Pons (tissue), 1 donor: ENCODE data around the gene RAB9B.

ENCODE experiments used
- DNase-seq: peaks from one replicate; pipeline ENCODE4 v3.0.0-alpha.2; 2016; ENCODE audit warnings: low spot score

RAB9B gene

DNA sequence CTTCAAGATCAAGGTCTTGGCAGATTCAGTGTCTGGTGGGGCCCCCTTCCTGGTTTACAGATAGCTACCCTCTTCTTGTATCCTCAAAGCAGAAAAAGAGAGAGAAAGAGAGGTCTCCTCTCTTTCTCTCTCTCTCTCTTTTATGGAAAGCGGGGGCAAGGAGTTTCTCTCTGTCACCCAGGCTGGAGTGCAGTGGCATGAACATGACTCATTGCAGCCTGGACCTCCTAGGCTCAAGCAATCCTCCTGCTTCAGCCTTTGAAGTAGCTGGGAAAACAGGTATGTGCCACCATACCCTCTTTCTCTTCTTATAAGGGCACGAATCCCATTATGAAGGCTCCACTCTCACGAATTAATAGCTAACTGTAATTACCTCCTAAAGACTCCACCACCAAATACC, 20.2 kb downstream of the RAB9B start:
- DNase-seq = no peak

DNA sequence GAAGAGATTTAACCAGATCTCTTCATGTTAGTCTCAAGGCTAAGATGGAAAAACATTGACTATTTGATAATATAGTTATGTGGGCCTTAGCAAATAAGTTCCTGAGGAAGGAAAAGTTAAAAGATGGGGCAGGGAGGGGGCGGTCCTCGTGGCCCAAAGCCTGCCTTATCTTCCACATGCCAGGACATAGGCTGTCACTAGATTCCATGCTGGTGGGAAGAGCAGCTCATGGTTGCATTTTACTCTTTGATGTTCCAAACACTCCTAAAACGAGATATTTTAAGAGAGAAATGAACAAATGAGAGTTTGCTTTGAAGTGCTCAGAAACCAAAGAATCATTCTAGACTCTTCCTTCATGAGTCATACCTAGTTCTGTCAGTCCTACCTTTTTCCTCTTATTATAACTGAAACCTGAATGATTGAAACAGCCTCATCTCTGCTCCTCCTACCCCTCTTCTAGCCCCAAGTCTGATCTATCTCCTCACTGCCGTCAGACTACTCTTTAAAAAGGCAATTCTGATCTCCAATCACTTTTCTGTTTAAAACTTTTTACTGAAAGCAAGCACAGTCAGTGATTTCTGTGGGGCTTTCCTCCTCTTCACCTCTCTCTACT, 25.1 kb downstream of the RAB9B start:
- DNase-seq = no peak

DNA sequence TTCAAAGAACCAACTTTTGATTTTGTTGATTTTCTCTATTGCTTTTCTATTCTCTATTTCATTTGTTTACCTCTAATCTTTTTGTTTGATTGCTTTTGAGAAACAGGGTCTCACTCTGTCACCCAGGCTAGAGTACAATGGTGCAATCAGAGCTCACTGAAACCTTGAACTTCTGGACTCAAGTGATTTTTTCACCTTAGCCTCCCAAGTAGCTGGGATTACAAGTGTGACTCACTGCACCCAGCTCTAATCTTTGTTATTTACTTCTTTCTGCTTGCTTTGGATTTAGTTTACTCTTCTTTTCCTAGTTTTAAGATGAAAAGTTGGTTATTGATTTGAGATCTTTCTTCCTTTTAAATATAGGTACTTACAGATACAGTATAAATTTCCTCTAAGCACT, 26.2 kb downstream of the RAB9B start:
- no peak for DNase-seq

DNA sequence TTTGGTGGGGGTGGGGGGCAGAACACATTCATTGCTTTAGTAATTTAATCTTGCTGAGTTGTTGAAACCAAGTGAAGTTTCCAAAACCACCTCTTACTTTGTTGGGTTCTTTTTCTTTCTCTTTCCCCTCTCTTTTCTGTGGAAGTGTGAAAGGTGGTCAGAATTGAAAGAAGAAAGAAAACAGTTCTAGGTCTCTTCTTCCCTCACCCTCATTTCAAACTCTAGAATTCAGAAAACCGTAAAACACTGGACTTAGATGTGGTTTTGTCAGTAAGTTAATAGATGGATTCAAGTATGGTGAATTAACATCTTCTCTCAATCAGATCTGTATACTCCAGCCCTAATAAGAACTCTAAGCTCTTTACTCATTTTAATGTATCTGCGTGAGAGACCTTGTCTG, 31.7 kb downstream of the RAB9B start:
- DNase-seq = no peak

DNA sequence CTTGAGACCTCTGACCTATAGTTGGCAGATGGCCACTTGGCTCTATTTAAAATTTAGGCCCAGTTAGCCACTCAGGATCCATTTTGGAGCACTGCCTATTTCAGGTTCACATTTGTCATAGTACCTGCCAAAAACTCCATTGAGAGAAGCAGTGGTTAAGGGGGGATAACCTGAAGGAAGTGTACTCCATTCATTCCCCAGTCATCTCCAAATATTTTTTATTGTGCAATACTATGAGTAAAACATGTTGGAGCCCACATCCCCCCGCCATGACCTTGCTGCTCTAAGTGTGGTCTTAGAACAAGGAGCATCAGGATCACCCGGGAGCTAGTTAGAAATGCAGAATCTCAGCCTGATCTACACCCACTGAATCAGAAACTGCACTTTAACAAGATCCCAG, 34.4 kb downstream of the RAB9B start:
- no peak for DNase-seq

DNA sequence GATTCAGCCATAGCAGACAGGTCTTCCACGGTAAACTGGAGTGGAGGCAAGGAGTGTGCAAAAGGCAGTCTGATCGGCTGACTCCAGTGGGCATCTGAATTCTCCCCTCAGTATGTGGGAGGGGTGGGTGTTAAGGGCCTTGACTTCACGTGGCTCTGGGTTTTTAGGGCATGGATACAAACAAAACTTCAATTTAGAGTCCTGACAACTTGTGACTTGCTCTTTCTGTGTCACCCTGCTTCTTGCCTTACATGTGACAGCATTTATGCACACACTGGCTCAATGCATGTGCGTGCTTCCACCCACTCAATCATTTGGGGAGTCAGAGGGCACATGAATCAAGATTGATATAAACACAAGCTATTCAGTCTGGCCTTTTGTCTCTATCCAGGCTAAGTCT, 37.9 kb downstream of the RAB9B start:
- peak; percentile 29 for DNase-seq

DNA sequence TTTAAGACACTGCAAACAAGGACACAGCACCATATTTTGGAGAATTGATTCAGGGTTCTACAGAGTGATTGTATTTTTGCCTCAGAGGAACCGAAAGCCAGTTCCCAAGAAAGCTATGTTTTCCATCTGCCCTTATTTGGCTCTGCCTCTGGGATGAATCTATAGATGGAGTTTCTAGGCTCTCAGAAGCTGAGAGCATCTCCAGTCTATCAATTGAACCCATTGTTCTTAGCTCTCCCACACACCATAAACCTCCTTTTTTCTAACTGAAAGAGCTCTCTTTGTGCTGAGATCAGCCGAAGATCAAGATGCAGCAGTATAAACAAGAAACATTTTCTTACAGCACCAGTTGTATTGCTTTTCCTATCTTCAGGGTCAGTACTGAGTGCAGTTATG, 38.5 kb downstream of the RAB9B start:
- peak; percentile 87 for DNase-seq

DNA sequence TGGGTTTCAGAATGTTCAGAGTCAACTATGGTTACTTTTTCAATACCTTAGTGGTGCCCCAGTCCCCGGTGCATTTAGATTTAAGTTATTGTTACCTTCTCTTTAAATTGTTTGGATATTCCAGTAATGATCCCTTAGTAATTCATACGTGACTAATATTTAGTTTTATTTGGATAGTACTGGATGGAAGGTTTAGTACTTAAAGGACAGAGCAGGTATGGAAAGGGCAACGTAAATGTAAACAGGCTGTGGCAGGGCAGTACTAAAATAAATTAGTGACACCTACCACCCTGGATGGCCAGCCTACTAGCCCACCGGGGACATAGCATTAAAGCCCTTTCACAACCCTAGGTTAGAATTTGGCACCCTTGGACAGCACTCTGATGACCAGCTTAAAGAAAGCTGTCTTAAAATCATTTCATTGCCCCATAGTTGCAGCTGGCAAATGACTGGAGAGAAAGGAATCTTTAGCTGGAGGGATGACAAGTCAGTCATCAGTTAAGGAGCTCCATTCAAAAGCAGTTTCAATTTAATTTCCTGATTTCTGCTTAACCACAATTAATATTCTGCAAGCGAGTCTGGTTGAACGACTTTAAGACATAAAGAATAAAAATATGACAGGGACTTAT, 39.0 kb downstream of the RAB9B start:
- no peak for DNase-seq

DNA sequence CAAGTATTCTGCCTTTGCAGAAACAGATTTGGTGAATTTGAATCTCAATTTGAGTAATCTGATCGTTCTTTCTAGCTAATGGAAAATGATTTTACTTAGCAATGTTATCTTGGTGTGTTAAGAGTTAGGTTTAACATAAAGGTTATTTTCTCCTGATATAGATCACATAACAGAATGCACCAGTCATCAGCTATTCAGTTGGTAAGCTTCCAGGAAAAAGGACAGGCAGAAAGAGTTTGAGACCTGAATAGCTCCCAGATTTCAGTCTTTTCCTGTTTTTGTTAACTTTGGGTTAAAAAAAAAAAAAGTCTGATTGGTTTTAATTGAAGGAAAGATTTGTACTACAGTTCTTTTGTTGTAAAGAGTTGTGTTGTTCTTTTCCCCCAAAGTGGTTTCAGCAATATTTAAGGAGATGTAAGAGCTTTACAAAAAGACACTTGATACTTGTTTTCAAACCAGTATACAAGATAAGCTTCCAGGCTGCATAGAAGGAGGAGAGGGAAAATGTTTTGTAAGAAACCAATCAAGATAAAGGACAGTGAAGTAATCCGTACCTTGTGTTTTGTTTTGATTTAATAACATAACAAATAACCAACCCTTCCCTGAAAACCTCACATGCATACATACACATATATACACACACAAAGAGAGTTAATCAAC, 40.1 kb downstream of the RAB9B start:
- DNase-seq = peak; percentile 13

DNA sequence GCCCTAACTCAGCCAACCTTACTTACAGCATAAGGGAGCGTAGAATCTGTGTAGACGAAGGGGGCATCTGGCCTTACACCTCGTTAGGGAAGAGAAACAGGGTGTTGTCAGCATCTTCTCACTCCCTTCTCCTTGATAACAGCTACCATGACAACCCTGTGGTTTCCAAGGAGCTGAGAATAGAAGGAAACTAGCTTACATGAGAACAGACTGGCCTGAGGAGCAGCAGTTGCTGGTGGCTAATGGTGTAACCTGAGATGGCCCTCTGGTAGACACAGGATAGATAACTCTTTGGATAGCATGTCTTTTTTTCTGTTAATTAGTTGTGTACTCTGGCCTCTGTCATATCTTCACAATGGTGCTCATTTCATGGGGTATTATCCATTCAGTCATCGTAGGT, 40.8 kb downstream of the RAB9B start:
- DNase-seq = peak; percentile 27

DNA sequence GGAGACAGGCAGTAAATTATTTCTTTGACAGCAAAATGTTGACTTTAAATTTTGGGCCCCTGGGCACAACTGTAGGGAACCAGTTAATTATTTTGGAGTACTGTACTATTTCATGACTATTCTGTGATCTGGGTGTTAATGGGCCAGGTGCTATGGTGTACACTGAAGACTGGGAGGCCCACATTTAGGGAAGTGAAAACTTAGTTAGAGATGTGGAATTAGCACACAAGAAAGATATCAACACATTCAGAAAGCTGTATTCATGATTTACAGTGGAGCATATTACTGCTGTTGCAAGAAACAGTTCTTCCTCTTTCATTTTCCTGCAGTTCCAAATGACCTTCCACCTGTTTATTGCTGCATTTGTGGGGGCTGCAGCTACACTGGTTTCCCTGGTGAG, 43.1 kb downstream of the RAB9B start:
- DNase-seq = no peak

DNA sequence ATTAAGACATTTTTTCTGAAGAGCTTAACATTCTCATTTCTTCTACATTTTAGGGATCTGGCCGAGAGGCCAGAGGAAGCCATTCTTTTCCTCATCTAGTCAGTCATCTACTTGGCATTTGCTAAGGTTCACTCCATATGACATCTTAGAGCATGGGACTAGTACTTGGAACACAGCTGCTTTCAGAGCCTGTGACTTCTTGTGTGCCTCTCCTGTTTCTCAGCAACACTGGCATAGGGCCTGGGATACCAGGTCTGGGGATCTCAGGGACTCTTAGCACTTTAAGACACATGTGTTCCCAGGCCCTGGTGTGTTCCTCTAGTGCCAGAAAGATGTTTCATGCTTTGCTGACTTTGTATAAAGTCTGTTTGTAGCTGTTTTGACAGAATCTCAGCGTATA, 48.1 kb downstream of the RAB9B start:
- DNase-seq = peak; percentile 46

DNA sequence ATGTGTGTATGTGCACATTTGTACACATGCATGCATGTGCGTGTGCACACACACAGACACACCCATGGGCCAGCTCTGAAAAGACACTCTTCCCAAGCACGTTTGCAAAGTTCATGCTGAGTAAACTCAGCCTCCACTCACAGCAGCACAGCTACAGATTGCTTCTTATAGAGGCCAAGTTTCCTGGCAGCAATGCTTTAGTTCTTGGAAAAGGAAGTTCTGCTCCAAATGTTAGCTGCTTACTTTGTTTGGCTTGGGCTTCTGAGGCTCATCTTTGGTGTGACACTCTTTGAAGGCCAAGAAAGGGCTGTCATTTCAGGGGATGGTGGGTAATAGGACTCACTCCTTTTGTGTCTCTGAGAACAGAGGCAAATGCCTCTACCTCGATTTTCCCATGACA, 48.9 kb downstream of the RAB9B start:
- DNase-seq = peak; percentile 46

DNA sequence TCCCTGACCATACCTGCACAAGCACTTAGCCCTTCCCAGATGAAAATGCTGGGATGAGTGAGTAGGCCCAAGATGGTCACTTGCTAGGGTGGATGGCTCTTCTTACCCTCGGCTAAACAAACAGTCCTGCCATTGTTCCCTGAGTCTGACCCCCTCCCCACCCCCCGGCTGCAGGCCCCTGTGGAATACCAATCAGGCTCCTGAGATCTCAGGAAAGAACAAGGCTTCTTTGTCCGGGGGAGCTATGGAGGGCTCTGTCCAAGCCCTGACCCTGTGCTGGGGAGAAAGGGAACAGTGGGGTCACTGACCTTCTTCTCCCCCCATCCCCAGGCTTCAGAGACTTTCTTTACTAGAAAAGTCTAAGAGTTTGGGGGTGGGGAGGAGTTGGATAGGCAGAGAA, 49.4 kb downstream of the RAB9B start:
- peak; percentile 82 for DNase-seq

DNA sequence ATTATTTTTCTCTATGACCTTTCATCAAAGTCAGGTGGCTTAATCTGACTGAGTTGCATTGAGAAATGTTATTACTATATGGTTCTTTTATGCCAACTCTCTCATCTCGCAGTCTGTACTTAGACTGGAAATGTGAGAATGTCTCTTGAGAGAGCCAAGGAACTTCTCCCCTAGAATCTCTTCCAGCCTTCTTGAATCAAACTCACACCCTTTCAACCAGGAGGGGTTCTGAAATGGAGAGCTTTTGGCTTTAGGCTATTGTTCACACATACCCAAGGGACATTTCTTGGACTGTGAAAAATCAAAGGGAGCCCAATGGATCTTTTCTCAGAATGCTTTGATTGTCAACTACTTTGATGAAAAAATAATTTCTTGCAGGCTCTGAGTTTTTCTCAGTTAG, 50.4 kb downstream of the RAB9B start:
- DNase-seq = no peak

DNA sequence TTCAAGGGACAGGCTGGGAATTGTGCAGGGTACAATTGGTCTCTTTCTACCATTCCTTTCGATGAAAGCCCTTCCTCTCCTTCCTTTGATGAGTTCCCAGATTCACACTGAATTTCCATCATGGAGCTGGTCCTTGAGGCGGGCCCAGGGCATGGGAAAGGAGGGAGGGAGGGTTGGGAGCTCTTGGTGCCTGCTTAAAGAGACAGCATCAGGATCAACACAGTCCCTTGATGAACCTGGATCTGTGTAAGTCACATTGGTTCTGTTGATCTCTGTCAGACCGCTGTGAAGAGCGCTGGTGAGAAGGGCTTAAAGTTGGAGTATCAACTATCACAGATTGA, 51.0 kb downstream of the RAB9B start:
- DNase-seq = no peak

DNA sequence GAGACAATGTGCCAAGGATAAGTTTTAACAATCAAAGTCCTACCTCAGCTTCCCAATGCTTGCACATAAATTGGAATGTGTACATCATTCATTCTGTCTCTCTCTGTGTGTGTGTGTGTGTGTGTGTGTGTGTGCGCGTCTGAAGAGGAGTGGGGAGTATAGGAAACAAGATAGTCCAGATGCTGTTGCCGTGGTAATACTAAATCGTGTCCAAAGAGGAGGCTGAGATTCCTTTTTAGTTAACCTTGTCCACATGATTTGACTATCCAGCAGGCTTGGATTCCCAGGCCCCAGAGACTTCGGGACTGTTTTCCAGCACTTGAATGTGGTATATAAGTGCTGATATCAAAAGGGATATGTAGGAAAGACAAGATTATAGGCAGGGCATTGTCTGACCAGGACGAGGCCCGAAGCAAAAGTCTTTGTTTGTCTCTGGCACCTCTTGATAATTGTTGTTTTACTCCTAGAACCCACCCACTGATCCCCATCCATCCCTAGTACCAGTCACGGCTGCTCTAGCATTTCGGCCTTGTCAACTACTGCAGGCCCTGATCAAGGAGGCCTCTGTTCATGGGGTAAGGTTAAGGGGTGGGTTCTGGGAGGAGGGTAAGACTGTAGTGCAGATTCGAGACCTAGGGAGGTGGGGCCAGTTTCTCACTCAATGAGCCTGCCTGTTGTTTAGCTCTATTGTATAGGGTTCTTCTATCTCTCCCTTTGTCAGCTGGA, 51.6 kb downstream of the RAB9B start:
- peak; percentile 95 for DNase-seq

DNA sequence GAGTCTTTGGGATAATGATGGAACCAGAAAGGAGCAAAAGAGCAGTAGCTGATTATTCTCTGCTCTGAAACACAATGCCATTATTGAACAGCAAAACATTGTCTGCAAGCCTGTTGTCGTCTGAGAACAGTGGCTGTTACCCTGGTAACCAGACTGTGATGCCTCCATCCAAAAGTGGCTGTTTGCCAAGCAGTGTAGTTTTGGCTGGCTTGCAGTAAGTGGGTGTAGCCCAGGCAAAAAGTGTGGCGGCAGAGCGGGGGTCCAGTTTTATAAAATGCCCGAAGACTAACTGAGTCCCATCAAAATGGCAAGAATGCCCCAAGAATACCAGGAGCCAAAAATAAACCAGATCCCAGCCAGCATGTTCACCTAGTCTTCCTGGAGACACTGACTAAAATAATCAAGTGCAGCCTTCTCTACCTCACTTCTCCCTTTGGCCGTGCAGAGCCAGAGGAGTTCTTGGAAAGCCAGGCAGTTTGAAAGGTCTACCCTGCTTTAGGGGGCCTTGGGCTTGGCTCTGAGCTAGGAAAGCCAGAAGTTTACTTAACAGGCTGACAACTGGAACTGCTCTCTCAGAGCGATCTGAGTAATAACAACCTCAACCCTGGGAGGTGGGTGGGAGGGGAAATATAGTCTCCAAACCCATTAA, 52.8 kb downstream of the RAB9B start:
- peak; percentile 46 for DNase-seq

DNA sequence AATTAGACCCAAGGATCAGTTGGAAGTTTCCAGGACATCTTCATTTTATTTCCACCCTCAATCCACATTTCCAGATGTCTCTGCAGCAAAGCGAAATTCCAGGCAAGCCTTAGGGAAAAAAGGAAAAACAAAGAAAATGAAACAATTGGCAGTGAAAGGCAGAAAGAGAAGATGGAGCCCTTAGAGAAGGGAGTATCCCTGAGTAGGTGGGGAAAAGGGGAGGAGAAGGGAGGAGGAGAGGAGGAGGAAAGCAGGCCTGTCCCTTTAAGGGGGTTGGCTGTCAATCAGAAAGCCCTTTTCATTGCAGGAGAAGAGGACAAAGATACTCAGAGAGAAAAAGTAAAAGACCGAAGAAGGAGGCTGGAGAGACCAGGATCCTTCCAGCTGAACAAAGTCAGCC, 55.5 kb downstream of the RAB9B start, which contains the start of gene PLP1:
Gene PLP1 (plus strand): TSS at position 295 of the 400 bp plus-strand sequence. CDS start 156 bp downstream, outside the sequence.
- DNase-seq = peak; percentile 91

DNA sequence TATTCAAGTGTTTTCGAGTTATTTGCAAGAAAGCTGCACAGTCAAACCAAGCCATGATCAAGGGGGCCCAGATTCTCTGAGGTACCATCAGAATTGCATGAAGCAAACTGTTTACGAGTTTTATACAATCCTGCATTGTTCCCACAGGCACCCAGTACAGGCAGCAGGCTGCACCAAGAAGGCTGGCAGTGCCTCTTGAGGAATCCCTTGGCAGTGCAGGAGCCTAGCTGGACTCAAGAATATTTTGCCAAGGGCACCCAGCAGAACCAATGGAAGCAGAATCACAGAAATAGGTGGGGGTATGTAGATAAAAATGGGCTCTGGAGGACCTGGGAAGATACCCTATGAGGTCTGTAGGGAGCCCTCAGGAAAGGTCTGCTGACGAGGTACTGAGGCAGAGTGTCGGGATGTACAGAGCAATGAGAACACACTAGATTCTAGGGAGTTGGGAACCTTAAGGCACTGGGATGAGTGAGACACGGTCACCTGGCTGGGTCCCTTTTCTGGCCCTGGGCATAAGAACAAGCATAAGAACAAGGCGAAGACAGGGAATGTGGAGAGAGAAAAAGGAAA, 57.9 kb downstream of the RAB9B start:
- DNase-seq = peak; percentile 89

DNA sequence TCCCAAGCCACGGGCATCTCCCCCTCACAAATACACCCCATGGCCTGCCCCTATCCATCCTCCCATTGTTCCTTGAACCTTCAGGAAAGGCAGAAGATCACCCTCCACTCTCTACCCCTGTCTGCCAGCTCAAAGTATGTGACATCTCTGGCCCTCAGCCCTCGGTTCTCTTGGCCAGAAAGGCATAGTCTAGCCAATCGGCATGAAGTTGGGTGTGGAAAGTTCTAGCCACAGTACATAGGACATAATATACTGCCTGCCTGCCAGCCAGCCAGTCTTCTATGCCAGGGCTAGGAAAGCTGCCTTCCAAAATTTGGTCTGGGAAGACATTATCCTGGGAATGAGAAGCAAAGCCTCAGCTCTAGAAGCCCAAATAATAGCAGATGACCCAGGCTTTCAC, 58.6 kb downstream of the RAB9B start:
- DNase-seq = peak; percentile 74
